Keratinocyte (primary cell): ENCODE results near the gene ARHGAP32. TPM values are rescaled to one million over a fixed set of nuclear protein-coding genes. Genes with fewer than 3 reads are reported as not detected.

ENCODE experiments used
- DNase-seq: peaks from one replicate; pipeline ENCODE4 v3.0.0-alpha.2; 2011; ENCODE audit warnings: low read depth, missing footprints, low spot score
- FAIRE-seq: peaks from 2 replicates; lab custom pipeline; 2011; peaks lifted over from hg19 to GRCh38; lab: Jason Lieb, UNC
- H2AFZ ChIP-seq: 2 replicates; pipeline ENCODE4 v1.6.0; 2012; ENCODE audit warnings: low read length, control low read depth, inconsistent platforms; ENCODE audit not compliant: control insufficient read depth
- H3K27ac ChIP-seq: 2 replicates; pipeline ENCODE4 v1.5.1; 2011; ENCODE audit warnings: low read length; ENCODE audit not compliant: control insufficient read depth, insufficient read depth
- H3K27me3 ChIP-seq: 3 replicates; pipeline ENCODE4 v1.6.0; 2011; ENCODE audit warnings: low read length; ENCODE audit not compliant: control insufficient read depth, insufficient read depth; ENCODE audit errors: extremely low read depth
- H3K36me3 ChIP-seq, 2 experiments: 2 replicates in 1 of 2; 3 replicates in 1 of 2; pipeline ENCODE4 v1.5.1; 2011; ENCODE audit warnings: low read length in 2 of 2, mild to moderate bottlenecking in 1 of 2; ENCODE audit not compliant: control insufficient read depth in 2 of 2, insufficient read depth in 2 of 2; ENCODE audit errors: extremely low read depth in 1 of 2
- H3K4me1 ChIP-seq: 3 replicates; pipeline ENCODE4 v1.5.1; 2011; ENCODE audit warnings: low read length; ENCODE audit not compliant: control insufficient read depth, insufficient read depth; ENCODE audit errors: extremely low read depth
- H3K4me2 ChIP-seq: 3 replicates; pipeline ENCODE4 v1.6.0; 2011; ENCODE audit warnings: low read depth, low read length; ENCODE audit not compliant: control insufficient read depth, insufficient read depth; ENCODE audit errors: extremely low read depth
- H3K4me3 ChIP-seq, 3 experiments: fragments of 200-600 bp in 1 of 3; sonication (generic) in 1 of 3; 2 replicates in 2 of 3; 3 replicates in 1 of 3; pipeline ENCODE4 v1.5.1; 2011 to 2016; ENCODE audit warnings: low read length in 3 of 3, mild to moderate bottlenecking in 3 of 3, control low read depth in 2 of 3, inconsistent platforms in 1 of 3, low read depth in 1 of 3, mixed read lengths in 1 of 3, mixed run types in 1 of 3, moderate library complexity in 1 of 3; ENCODE audit not compliant: control insufficient read depth in 2 of 3, insufficient read depth in 2 of 3; ENCODE audit errors: extremely low read depth in 1 of 3
- H3K79me2 ChIP-seq: 2 replicates; pipeline ENCODE4 v1.6.0; 2012; ENCODE audit warnings: low read length; ENCODE audit not compliant: control insufficient read depth, insufficient read depth
- H3K9ac ChIP-seq: 3 replicates; pipeline ENCODE4 v1.6.0; 2011; ENCODE audit warnings: low read length; ENCODE audit not compliant: control insufficient read depth, insufficient read depth; ENCODE audit errors: extremely low read depth
- H3K9me1 ChIP-seq: 3 replicates; pipeline ENCODE4 v1.6.0; 2011; ENCODE audit warnings: low read length; ENCODE audit not compliant: control insufficient read depth, insufficient read depth; ENCODE audit errors: extremely low read depth
- H3K9me3 ChIP-seq: 2 replicates; pipeline ENCODE4 v1.5.1; 2012; ENCODE audit warnings: low read depth, low read length; ENCODE audit not compliant: control insufficient read depth
- H4K20me1 ChIP-seq: 3 replicates; pipeline ENCODE4 v1.6.0; 2011; ENCODE audit warnings: low read length; ENCODE audit not compliant: control insufficient read depth, insufficient read depth; ENCODE audit errors: extremely low read depth
- CTCF ChIP-seq, 3 experiments: IDR thresholded peaks in 1 of 3; conservative IDR thresholded peaks in 1 of 3; optimal IDR thresholded peaks in 1 of 3; 2 replicates in 2 of 3; 3 replicates in 1 of 3; pipeline versions ENCODE3 to v1.5.1; 2011; ENCODE audit warnings: low read length in 3 of 3, mild to moderate bottlenecking in 3 of 3, moderate library complexity in 2 of 3, control low read depth in 1 of 3, inconsistent platforms in 1 of 3; ENCODE audit not compliant: insufficient read depth in 2 of 3; ENCODE audit errors: extremely low read depth in 1 of 3
- EZH2 ChIP-seq: IDR thresholded peaks from one replicate; pipeline ENCODE4 v1.6.1; 2012; ENCODE audit warnings: inconsistent platforms, mild to moderate bottlenecking, low read length, moderate library complexity
- dilution Hi-C: fragments of 300-500 bp; cut with MboI; formaldehyde crosslinking; loops from one replicate; pipeline ENCODE4 v1.7.0; 2020; ENCODE audit warnings: low sequenced_read_pairs; ENCODE audit not compliant: extremely low pct_ligation_motif_present
- polyA plus RNA-seq, 5 experiments: library from polyadenylated mRNA; depleted of rRNA in 3 of 5; stranded (reverse) in 3 of 5; stranded (forward) in 1 of 5; unstranded in 1 of 5; fragments of >200 nt; gene quantifications; 1 replicate in 1 of 5; 2 replicates in 3 of 5; 3 replicates in 1 of 5; pipeline versions ENCODE4 v1.2.1 to v1.2.3, GENCODE V29; 2011 to 2012; ENCODE audit warnings: missing spikeins in 2 of 5, low read depth in 1 of 5, low replicate concordance in 1 of 5
- small RNA-seq, 3 experiments: library from RNA; depleted of rRNA; stranded (forward); fragments of <200 nt; gene quantifications; one replicate each; pipeline ENCODE3, GENCODE V24; 2012; ENCODE audit warnings: low read depth in 3 of 3, low replicate concordance in 1 of 3; ENCODE audit not compliant: insufficient read length in 3 of 3

The ARHGAP32 gene
- polyA plus RNA-seq, 1 donor (not counting 4 experiments of a cell fraction or from before 2014, with no cell fraction given): 10.8 TPM

- H3K36me3 ChIP-seq: no peaks in the 10 kb centered on the region
- H3K9ac ChIP-seq: no peak overlapping the region
- H4K20me1 ChIP-seq: no peaks in the 10 kb centered on the region
- FAIRE-seq (no peak), DNase-seq (no peak)
- H3K79me2 ChIP-seq: no peaks in the 10 kb centered on the region
- H3K4me2 ChIP-seq: no peak overlapping the region
- no peak overlapping the region for H3K4me3 ChIP-seq
- H3K4me1 ChIP-seq: peaks cover 16% of the 10 kb centered on the region
- no peak for TF ChIP-seq EZH2
- no peak for TF ChIP-seq CTCF (optimal IDR thresholded peaks at IDR 0.05 in 1 of 3, IDR thresholded peaks at IDR 0.05 in 1 of 3, conservative IDR thresholded peaks at IDR 0.05 in 1 of 3; ENCODE audit: extremely low read depth in 1 of 3, insufficient read depth in 2 of 3, low read length in 3 of 3)
- dilution Hi-C loops: no loop called here
- no peaks in the 10 kb centered on the region for H3K9me3 ChIP-seq
- H3K27me3 ChIP-seq: no peaks in the 10 kb centered on the region
- H3K9me1 ChIP-seq: no peaks in the 10 kb centered on the region
- no peak overlapping the region for H2AFZ ChIP-seq
- no peak overlapping the region for H3K27ac ChIP-seq
Measured at GRCh38 chr11:128916037-128916572, 276.0 kb downstream of the ARHGAP32 start.

GRCh38 chr11:128915149-128915521 lies 277.0 kb downstream of the ARHGAP32 start:
- H3K27ac ChIP-seq: no peak overlapping the region
- no peak overlapping the region for H3K4me3 ChIP-seq
- no peaks in the 10 kb centered on the region for H3K9me3 ChIP-seq
- H3K4me1 ChIP-seq: peaks cover 16% of the 10 kb centered on the region
- H3K36me3 ChIP-seq: no peaks in the 10 kb centered on the region
- no peak for DNase-seq
- no peaks in the 10 kb centered on the region for H3K9me1 ChIP-seq
- no peaks in the 10 kb centered on the region for H4K20me1 ChIP-seq
- H3K9ac ChIP-seq: no peak overlapping the region
- H2AFZ ChIP-seq: peak overlapping the region; percentile 20
- no peaks in the 10 kb centered on the region for H3K79me2 ChIP-seq
- no peaks in the 10 kb centered on the region for H3K27me3 ChIP-seq
- FAIRE-seq: no peak
- dilution Hi-C loops: no loop called here
- no peak for TF ChIP-seq EZH2
- no peak for TF ChIP-seq CTCF (optimal IDR thresholded peaks at IDR 0.05 in 1 of 3, IDR thresholded peaks at IDR 0.05 in 1 of 3, conservative IDR thresholded peaks at IDR 0.05 in 1 of 3; ENCODE audit: extremely low read depth in 1 of 3, insufficient read depth in 2 of 3, low read length in 3 of 3)
- H3K4me2 ChIP-seq: no peak overlapping the region

Small RNA genes within 50 kb of the gene (small RNA-seq; reads per million reads assigned to genes)
- gene RF00019: 0 reads per million in 3 experiments
- 0 to 0.75 (median 0.33) reads per million in 3 experiments for gene RNU6-874P
- 0 reads per million in 3 experiments for gene RNU6-876P

Other genes with a start within 250 kb of the ARHGAP32 start
- gene TP53AIP1, start 249.5 kb downstream of the ARHGAP32 start, polyA plus RNA-seq: 21.2 to 75.2 TPM (median 37.1 TPM) in 3 replicates
- 0.55 to 0.87 TPM (median 0.59 TPM) in 3 replicates for gene BARX2, start 183.5 kb upstream of the ARHGAP32 start, polyA plus RNA-seq